Measurements from ENCODE around the gene CDKN1B.

The CDKN1B gene

DNA sequence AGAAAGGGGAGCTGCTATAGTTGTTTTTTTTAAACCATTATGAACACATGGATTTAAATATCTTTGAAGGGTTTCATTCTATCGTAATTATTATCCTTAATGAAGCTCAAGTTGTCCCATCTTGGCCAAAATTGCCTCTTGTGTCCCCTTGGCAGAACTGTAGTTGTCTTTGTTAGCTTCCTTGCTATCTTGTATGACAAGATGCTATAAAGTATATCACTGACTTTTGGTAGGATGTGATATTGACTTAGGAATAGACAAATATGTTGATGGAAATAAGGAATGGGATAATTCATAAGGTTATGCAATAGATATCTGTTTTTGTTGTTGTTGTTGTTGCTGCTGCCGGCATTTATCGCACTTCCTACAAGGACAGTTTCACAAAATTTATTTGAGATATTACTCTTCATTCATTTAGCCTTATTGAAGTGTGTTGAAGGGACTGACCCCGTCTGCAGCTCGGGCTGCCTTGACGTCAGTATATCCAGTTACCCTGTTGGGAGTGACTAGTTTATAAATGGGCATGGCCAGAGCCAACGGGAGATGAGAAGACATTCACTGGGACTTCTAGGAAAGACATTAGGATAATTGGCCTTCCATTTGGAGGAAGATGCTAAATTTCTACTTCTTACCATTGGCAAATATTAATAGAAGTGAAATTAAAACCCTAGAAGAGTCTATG lies 42.2 kb downstream of the CDKN1B start:
- no peak for DNase-seq (ENCODE audit: low spot score)

GRCh38 chr12:12764824-12765223 lies 47.7 kb downstream of the CDKN1B start:
- no peak for DNase-seq (ENCODE audit: low spot score)

DNA sequence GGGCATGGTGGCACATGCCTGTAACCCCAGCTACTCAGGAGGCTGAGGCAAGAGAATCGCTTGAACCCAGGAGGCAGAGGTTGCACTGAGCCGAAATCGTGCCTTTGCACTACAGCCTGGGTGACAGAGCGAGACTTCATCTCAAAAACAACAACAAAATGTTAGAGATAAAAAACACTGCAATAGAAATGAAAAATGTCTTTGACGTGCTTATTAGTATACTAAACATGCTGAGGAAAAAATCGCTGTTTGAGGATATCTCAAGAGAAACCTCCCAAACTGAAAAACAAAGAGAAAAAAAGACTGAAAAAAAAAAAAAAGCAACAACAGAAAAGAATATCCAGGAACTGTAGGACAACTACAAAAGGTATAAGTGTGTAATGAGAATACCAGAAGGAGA lies 53.1 kb downstream of the CDKN1B start:
- no peak for DNase-seq (ENCODE audit: low spot score)

Measured in D341Med (cell line).